Tibial nerve (tissue), 3 donors: ENCODE data around the gene TIMD4.

Experiments used
- POLR2A ChIP-seq, 2 donors: fragments of 450-650 bp; IDR thresholded peaks; one replicate each; pipeline ENCODE4 v1.6.1; 2017; ENCODE audit warnings: antibody characterized with exemption in 2 of 2, mild to moderate bottlenecking in 2 of 2, moderate library complexity in 2 of 2
- TF ChIP-seq, protein P1 (sequence below), 5 experiments: fragments of 200-600 bp in 3 of 5; fragments of 450-650 bp in 2 of 5; sonication (generic) in 3 of 5; IDR thresholded peaks; one replicate each; pipeline ENCODE4 v1.5.1; 2016 to 2019; ENCODE audit warnings: antibody characterized with exemption in 5 of 5, mild to moderate bottlenecking in 3 of 5, moderate library complexity in 2 of 5

DNA sequence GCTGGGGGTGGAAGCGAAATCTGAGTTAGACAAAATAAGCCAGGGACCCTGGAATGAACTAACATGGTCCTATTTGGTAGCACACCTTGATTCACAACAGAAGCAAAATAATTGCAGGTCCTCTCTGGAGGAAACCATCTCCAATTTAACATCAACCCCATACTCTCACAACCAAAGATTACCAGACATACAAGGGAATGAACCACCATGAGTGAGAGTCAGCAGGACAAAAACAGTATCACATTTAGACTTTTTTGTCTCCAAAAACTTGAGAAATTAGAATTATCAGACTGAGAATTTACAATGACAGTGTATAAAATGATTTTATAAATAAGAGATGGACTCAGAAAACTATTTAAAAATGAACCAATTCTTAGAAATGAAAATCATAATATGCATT is 91.8 kb downstream of the TIMD4 start:
- TF ChIP-seq, protein P1, sequence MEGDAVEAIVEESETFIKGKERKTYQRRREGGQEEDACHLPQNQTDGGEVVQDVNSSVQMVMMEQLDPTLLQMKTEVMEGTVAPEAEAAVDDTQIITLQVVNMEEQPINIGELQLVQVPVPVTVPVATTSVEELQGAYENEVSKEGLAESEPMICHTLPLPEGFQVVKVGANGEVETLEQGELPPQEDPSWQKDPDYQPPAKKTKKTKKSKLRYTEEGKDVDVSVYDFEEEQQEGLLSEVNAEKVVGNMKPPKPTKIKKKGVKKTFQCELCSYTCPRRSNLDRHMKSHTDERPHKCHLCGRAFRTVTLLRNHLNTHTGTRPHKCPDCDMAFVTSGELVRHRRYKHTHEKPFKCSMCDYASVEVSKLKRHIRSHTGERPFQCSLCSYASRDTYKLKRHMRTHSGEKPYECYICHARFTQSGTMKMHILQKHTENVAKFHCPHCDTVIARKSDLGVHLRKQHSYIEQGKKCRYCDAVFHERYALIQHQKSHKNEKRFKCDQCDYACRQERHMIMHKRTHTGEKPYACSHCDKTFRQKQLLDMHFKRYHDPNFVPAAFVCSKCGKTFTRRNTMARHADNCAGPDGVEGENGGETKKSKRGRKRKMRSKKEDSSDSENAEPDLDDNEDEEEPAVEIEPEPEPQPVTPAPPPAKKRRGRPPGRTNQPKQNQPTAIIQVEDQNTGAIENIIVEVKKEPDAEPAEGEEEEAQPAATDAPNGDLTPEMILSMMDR (IDR thresholded peaks at IDR 0.05) = no peak
- no peak for TF ChIP-seq POLR2A (IDR thresholded peaks at IDR 0.05)
